Natural killer cell treated with Interleukin-12 subunit alpha and Interleukin-12 subunit beta and Interleukin-15 and Interleukin-18, amount 100 ng/mL, for 72 hours (primary cell): ENCODE results near the gene PRDX5. TPM values are rescaled to one million over a fixed set of nuclear protein-coding genes. Genes with fewer than 3 reads are reported as not detected.

Experiments
- ATAC-seq, 2 donors: fragments of 150-1000 bp; cut with Tn5 transposase in 1 of 2; sonication (Bioruptor Pico), chemical (Tn5 transposase) in 1 of 2; 2 replicates each; pipeline ENCODE4 v1.10.0; 2021
- DNase-seq: peaks from one replicate; pipeline ENCODE4 v3.0.0; 2022; ENCODE audit warnings: low spot score
- H3K27ac Mint-ChIP-seq, 2 donors: 1 replicate in 1 of 2; 2 replicates in 1 of 2; pipeline ENCODE4 v1.8.0; 2022; ENCODE audit warnings: mixed read lengths in 2 of 2, mild to moderate bottlenecking in 1 of 2, moderate library complexity in 1 of 2
- H3K27me3 Mint-ChIP-seq, 2 donors: 1 replicate in 1 of 2; 2 replicates in 1 of 2; pipeline ENCODE4 v1.8.0; 2022; ENCODE audit warnings: mixed read lengths in 2 of 2
- H3K36me3 Mint-ChIP-seq: one replicate; pipeline ENCODE4 v1.8.0; 2022; ENCODE audit warnings: mixed read lengths
- H3K4me1 Mint-ChIP-seq, 2 donors: 1 replicate in 1 of 2; 2 replicates in 1 of 2; pipeline ENCODE4 v1.8.0; 2022; ENCODE audit warnings: low read depth in 2 of 2, mixed read lengths in 2 of 2, mild to moderate bottlenecking in 1 of 2
- H3K4me3 Mint-ChIP-seq: one replicate; pipeline ENCODE4 v1.8.0; 2022; ENCODE audit warnings: mixed read lengths
- H3K9me3 Mint-ChIP-seq: 2 replicates; pipeline ENCODE4 v1.8.0; 2022; ENCODE audit warnings: mixed read lengths
- total RNA-seq, 2 donors: library from RNA; stranded (reverse); gene quantifications; one replicate each; pipeline ENCODE4 v1.2.3, GENCODE V29; 2022

PRDX5 gene
- total RNA-seq, 2 donors from 2014 or later = 83.5 to 116 TPM

DNA sequence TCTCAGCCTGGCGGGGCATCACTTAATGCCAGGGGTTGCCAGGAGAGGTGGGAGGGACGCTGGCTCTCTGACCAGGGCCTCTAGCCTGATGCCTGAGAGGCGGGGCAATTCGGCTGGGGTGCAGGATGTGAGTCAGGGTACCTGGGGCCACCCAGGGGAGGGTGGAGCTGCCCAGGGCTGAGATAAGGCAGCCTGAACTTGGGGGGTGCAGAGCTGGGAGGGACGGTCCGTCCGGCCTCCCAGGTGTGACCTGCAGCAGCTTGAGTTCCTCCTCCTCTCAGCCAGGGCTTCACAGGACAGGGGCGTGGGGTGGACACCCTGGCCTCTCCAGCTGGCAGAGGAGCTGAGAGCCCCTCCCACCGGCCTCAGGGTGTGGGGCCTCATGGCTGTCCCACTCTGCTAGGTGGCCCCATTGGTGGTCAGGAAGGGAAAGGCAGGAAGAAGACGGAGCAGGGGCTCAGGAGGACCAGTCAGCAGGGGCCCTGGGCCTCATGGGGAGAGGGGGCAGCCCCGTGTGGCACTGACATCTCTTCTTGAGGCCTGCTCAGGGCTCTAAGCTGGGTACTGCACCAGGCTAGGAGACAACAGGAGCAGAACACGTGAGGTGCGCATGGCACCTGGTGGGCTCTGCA, 40.1 kb downstream of the PRDX5 start:
- H3K4me3 Mint-ChIP-seq = peak overlapping the region; percentile 64
- H3K36me3 Mint-ChIP-seq = no peaks in the 10 kb centered on the region
- DNase-seq (no peak), ATAC-seq (peak; percentile 31 to 41)
- H3K4me1 Mint-ChIP-seq = peaks cover 16 to 18% of the 10 kb centered on the region in 2 donors
- no peaks in the 10 kb centered on the region for H3K27me3 Mint-ChIP-seq
- peak overlapping the region in 1 of 2 donors; percentile 35 for H3K27ac Mint-ChIP-seq
- H3K9me3 Mint-ChIP-seq = no peaks in the 10 kb centered on the region

- Mint-ChIP-seq H3K27me3 (no peaks in the 10 kb centered on the region), H3K4me3 (no peak overlapping the region), H3K9me3 (no peaks in the 10 kb centered on the region), H3K27ac (no peak overlapping the region), H3K4me1 (peaks cover 16 to 18% of the 10 kb centered on the region in 2 donors), H3K36me3 (no peaks in the 10 kb centered on the region)
- DNase-seq = no peak
- peak in 1 of 2 donors; percentile 1 for ATAC-seq
These were observed 40.6 kb downstream of the PRDX5 start for GRCh38 chr11:64358536-64358906.

- Mint-ChIP-seq H3K4me3 (peak within 1 kb of the TSS; percentile 90), H3K27me3 (no peaks in the 10 kb centered on the region), H3K27ac (peak within 1 kb of the TSS; percentile 36 to 78), H3K9me3 (no peaks in the 10 kb centered on the region), H3K36me3 (no peaks in the 10 kb centered on the region), H3K4me1 (peaks cover 16 to 18% of the 10 kb centered on the region in 2 donors)
- DNase-seq (peak; percentile 78), ATAC-seq (peak; percentile 90 to 92)
These were observed 41.2 kb downstream of the PRDX5 start, which contains the start of gene RPS6KA4 for GRCh38 chr11:64358907-64359711. Gene RPS6KA4, plus strand, starts transcription at chr11:64359162. Its CDS starts 74 bp downstream, at chr11:64359236.

- no peak for ATAC-seq
- no peak for DNase-seq
- H3K9me3 Mint-ChIP-seq = no peaks in the 10 kb centered on the region
- peak overlapping the region; percentile 36 to 78 for H3K27ac Mint-ChIP-seq
- peak overlapping the region; percentile 90 for H3K4me3 Mint-ChIP-seq
- H3K4me1 Mint-ChIP-seq = peaks cover 16 to 18% of the 10 kb centered on the region in 2 donors
- H3K27me3 Mint-ChIP-seq = no peaks in the 10 kb centered on the region
- H3K36me3 Mint-ChIP-seq = no peaks in the 10 kb centered on the region
These were observed 42.0 kb downstream of the PRDX5 start for GRCh38 chr11:64359712-64360445.

GRCh38 chr11:64360448-64360921, 42.6 kb downstream of the PRDX5 start:
- Mint-ChIP-seq H3K4me3 (peak overlapping the region; percentile 90), H3K4me1 (peaks cover 16 to 18% of the 10 kb centered on the region in 2 donors), H3K9me3 (no peaks in the 10 kb centered on the region), H3K36me3 (no peaks in the 10 kb centered on the region), H3K27me3 (no peaks in the 10 kb centered on the region), H3K27ac (no peak overlapping the region)
- no peak for DNase-seq
- no peak for ATAC-seq

DNA sequence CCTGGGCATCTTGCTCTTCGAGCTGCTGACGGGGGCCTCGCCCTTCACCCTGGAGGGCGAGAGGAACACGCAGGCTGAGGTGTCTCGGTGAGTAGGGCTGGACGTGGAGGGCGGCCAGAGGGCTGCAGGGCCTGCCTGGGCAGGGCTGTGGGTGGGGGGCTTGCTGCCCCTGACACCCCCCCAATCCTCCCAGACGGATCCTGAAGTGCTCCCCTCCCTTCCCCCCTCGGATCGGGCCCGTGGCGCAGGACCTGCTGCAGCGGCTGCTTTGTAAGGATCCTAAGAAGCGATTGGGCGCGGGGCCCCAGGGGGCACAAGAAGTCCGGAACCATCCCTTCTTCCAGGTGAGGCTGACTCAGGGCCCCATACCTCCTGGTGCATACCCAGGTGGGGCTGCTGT, 43.7 kb downstream of the PRDX5 start:
- DNase-seq (no peak), ATAC-seq (no peak)
- Mint-ChIP-seq H3K4me3 (no peak overlapping the region), H3K9me3 (no peaks in the 10 kb centered on the region), H3K4me1 (peaks cover 11 to 17% of the 10 kb centered on the region in 2 donors), H3K36me3 (peaks cover 3% of the 10 kb centered on the region), H3K27ac (no peak overlapping the region), H3K27me3 (no peaks in the 10 kb centered on the region)

- Mint-ChIP-seq H3K4me3 (no peak overlapping the region), H3K4me1 (peaks cover 9 to 16% of the 10 kb centered on the region in 2 donors), H3K27me3 (no peaks in the 10 kb centered on the region), H3K9me3 (no peaks in the 10 kb centered on the region), H3K36me3 (peaks cover 6% of the 10 kb centered on the region), H3K27ac (no peak overlapping the region)
- DNase-seq = no peak
- ATAC-seq = no peak
These were observed 44.4 kb downstream of the PRDX5 start for GRCh38 chr11:64362339-64362738.

DNA sequence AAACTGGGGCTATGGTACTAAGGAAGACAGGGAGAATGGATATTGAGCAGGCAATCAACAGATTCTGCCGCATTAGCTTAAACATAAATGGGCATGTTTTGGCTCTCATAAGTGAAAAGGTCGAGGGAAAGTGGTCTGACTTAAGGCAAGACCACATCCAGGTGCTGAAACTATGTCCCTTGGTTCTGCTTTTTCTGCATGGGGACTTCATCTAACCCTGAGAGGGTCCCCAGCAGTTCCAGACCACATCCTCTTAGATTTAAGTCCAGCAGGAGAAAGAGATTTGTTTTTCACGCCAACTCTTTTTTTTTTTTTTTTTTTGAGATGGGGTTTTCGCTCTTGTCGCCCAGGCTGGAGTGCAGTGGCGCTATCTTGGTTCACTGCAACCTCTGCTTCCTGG, 46.5 kb downstream of the PRDX5 start:
- Mint-ChIP-seq H3K4me1 (peaks cover 9% of the 10 kb centered on the region in 2 donors), H3K36me3 (peaks cover 6% of the 10 kb centered on the region), H3K4me3 (no peak overlapping the region), H3K27ac (peak overlapping the region in 1 of 2 donors; percentile 42), H3K27me3 (no peaks in the 10 kb centered on the region), H3K9me3 (no peaks in the 10 kb centered on the region)
- DNase-seq = no peak
- no peak for ATAC-seq

DNA sequence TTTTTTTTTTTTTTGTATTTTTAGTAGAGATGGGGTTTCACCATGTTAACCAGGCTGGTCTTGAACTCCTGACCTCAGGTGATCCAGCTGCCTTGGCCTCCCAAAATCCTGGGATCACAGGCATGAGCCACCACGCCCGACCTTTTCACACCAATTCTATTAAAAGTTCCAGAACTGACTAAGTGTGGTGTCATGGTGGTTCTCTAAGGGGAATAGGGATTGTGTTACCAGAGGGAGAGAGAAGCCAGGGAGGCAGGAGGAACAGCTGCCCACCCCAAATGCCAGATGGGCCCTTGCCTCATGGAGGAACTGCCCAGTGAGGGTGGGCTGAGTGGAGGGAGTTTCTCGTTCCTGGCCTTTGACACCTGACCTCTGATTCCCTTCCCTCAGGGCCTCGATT, 47.0 kb downstream of the PRDX5 start:
- no peak for ATAC-seq

DNA sequence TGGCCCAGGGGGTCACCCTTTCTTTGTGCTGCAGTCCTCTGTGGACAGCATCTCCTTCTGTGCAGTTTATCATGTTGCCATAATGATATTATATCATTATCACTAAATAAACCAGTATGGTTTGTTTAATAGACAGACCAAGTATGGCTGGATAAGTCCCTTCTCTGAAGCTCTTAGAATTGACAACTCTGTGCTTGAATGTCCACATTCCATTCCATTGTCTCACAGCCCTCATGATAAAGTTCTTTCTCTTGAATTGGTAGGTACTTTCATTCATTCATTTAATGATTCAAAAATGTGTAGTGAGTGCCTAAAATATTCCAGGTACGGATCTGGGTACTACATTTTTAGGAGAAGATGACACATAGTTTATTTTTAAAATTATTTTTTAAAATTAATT, 48.8 kb downstream of the PRDX5 start:
- Mint-ChIP-seq H3K4me3 (no peak overlapping the region), H3K27me3 (no peaks in the 10 kb centered on the region), H3K4me1 (peaks cover 0 to 6% of the 10 kb centered on the region in 2 donors), H3K27ac (no peak overlapping the region), H3K9me3 (no peaks in the 10 kb centered on the region), H3K36me3 (peaks cover 6% of the 10 kb centered on the region)
- ATAC-seq = no peak
- DNase-seq = no peak

More for the DNA sequence above, 47.0 kb downstream of the PRDX5 start:
- Mint-ChIP-seq H3K36me3 (peaks cover 6% of the 10 kb centered on the region), H3K4me1 (peaks cover 4 to 6% of the 10 kb centered on the region in 2 donors), H3K9me3 (no peaks in the 10 kb centered on the region), H3K27me3 (no peaks in the 10 kb centered on the region), H3K4me3 (no peak overlapping the region), H3K27ac (no peak overlapping the region)
- DNase-seq = no peak

DNA sequence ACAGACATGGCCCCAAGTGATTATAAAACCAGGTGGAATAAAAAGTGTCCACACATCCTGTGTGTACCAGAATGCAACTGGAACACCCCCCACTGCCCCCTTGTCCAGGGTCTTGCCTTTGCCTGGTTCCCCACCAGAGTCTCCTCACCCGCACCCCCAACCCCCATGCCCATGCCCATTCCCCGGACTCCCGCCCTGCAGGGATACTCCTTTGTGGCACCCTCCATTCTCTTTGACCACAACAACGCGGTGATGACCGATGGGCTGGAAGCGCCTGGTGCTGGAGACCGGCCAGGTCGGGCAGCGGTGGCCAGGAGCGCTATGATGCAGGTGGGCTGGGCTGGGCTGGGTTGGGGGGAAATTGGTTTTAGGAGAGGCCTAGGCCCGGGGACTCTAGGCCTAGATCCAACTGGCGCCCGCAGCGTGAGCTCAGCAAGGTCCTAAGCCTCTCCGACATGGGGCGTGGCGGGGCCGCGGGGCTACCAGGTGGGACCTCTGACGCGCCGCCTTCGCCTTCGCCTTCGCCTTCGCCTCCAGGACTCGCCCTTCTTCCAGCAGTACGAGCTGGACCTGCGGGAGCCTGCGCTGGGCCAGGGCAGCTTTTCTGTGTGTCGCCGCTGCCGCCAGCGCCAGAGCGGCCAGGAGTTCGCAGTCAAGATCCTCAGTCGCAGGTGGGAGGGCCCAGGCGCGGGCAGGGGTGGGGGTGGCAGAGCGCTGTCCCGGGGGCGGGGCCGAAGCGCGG, 50.2 kb downstream of the PRDX5 start:
- peaks cover 0 to 6% of the 10 kb centered on the region in 2 donors for H3K4me1 Mint-ChIP-seq
- no peak overlapping the region for H3K27ac Mint-ChIP-seq
- peaks cover 6% of the 10 kb centered on the region for H3K36me3 Mint-ChIP-seq
- no peak for ATAC-seq
- no peak overlapping the region for H3K4me3 Mint-ChIP-seq
- no peak for DNase-seq
- H3K9me3 Mint-ChIP-seq = no peaks in the 10 kb centered on the region
- no peaks in the 10 kb centered on the region for H3K27me3 Mint-ChIP-seq

DNA sequence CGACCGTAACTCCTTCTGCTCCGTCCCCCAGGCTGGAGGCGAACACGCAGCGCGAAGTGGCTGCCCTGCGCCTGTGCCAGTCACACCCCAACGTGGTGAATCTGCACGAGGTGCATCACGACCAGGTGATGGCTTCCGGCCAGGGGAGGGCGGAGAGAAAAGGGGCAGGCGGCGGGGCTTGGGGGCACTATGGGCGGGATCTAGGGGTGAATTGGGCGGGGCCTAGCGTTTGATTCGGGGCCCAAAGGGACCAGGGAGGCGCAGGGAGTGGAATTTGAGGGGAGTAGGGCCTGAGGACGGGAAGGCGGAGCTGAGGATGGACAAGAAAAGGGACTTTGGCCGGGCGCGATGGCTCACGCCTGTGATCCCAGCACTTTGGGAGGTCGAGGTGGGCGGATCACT, 50.8 kb downstream of the PRDX5 start:
- Mint-ChIP-seq H3K4me1 (peaks cover 0 to 6% of the 10 kb centered on the region in 2 donors), H3K36me3 (peaks cover 6% of the 10 kb centered on the region)
- DNase-seq = no peak

More for the DNA sequence above, 50.8 kb downstream of the PRDX5 start:
- Mint-ChIP-seq H3K27me3 (no peaks in the 10 kb centered on the region), H3K9me3 (no peaks in the 10 kb centered on the region), H3K4me3 (no peak overlapping the region), H3K27ac (no peak overlapping the region)
- ATAC-seq = no peak
